Testis (tissue), 3 donors: ENCODE results near the gene CDH23. TPM values are rescaled to one million over a fixed set of nuclear protein-coding genes. Genes with fewer than 3 reads are reported as not detected.

ENCODE experiments used
- DNase-seq: peaks from one replicate; pipeline ENCODE4 v3.0.0-alpha.2; 2019
- H3K27ac ChIP-seq, 2 donors: fragments of 200-600 bp; sonication (generic); one replicate each; pipeline ENCODE4 v1.5.1; 2019
- H3K27me3 ChIP-seq: fragments of 200-600 bp; sonication (generic); one replicate; pipeline ENCODE4 v1.5.1; 2019
- H3K36me3 ChIP-seq: fragments of 200-600 bp; sonication (generic); one replicate; pipeline ENCODE4 v1.5.1; 2017; ENCODE audit warnings: low read depth; ENCODE audit errors: missing control alignments
- H3K4me1 ChIP-seq: fragments of 200-600 bp; sonication (generic); one replicate; pipeline ENCODE4 v1.5.1; 2019
- H3K4me3 ChIP-seq, 2 donors: fragments of 200-600 bp; sonication (generic); one replicate each; pipeline ENCODE4 v1.5.1; 2017 to 2019
- H3K9me3 ChIP-seq: fragments of 200-600 bp; sonication (generic); one replicate; pipeline ENCODE4 v1.5.1; 2017
- POLR2A ChIP-seq: fragments of 450-650 bp; IDR thresholded peaks from one replicate; pipeline ENCODE4 v1.6.1; 2017; ENCODE audit warnings: antibody characterized with exemption, mild to moderate bottlenecking, moderate library complexity
- WGBS, 2 donors: methylation state at CpG; one replicate each; pipeline ENCODE4 v1.1.5; 2018; 5-methylcytosine and 5-hydroxymethylcytosine counted together
- intact Hi-C: fragments of 100-400 bp; cut with DNase I; formaldehyde crosslinking; loops from one replicate; pipeline ENCODE4 v1.15.1; 2023; ENCODE audit warnings: low total_unique reads
- polyA plus RNA-seq: library from polyadenylated mRNA; stranded (reverse); fragments of 350-450 nt; fragmentation: Illumina TruSeq; extraction: RNeasy Lipid Tissue Mini Kit (QIAGEN cat#74804); gene quantifications from one replicate; pipeline ENCODE4 v1.2.3, GENCODE V29; 2014; ENCODE audit warnings: low read depth, low replicate concordance; ENCODE audit not compliant: insufficient read depth
- total RNA-seq, 2 donors: library from RNA; depleted of rRNA; stranded (reverse); fragments of >200 nt; gene quantifications; one replicate each; pipeline ENCODE4 v1.2.3, GENCODE V29; 2016
- TF ChIP-seq, protein P1 (sequence below), 3 experiments: fragments of 450-650 bp in 2 of 3; fragments of 200-600 bp in 1 of 3; sonication (generic) in 1 of 3; IDR thresholded peaks; one replicate each; pipeline ENCODE4 v1.5.1; 2016 to 2019; ENCODE audit warnings: antibody characterized with exemption in 3 of 3, mild to moderate bottlenecking in 2 of 3, moderate library complexity in 1 of 3

CDH23 gene
- total and polyA plus RNA-seq, 3 donors from 2014 or later, result 29.8 to 125 (median 81.7) TPM

DNA sequence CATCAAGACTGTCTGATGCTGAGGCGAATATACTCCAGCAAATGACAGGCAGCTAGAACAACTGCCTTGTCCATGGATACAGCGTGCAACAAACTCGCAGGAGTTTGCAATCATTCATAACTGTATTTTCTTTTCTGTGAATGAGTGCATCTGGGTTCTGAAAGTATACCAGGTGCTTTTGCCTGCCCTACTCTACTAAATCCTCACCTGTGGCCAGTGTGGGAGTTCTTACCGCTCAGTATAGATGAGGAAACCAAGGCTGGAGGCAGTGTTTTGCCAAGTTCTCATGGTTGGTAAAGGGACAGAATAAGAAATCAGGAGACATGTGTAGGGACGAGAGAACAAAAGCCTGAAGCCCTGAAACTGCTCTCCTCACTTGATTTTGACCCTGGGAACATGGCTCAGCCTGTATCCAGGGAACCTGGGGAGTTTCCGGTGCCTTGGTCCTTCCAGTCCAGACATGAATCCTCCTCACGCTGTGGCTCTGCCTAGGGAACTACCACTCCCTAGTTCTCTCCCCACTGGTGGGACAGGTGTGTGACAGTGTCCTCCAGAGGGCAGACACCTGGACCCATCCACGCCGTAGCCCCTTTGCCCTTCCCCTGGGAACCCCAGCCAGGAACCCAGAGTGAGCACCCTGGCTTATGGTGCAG lies 142.0 kb downstream of the CDH23 start:
- Histone ChIP-seq H3K27me3 (no peaks in the 10 kb centered on the region), H3K4me1 (no peaks in the 10 kb centered on the region), H3K9me3 (no peaks in the 10 kb centered on the region), H3K27ac (no peak overlapping the region), H3K36me3 (no peaks in the 10 kb centered on the region), H3K4me3 (no peak overlapping the region)
- TF ChIP-seq, protein P1, sequence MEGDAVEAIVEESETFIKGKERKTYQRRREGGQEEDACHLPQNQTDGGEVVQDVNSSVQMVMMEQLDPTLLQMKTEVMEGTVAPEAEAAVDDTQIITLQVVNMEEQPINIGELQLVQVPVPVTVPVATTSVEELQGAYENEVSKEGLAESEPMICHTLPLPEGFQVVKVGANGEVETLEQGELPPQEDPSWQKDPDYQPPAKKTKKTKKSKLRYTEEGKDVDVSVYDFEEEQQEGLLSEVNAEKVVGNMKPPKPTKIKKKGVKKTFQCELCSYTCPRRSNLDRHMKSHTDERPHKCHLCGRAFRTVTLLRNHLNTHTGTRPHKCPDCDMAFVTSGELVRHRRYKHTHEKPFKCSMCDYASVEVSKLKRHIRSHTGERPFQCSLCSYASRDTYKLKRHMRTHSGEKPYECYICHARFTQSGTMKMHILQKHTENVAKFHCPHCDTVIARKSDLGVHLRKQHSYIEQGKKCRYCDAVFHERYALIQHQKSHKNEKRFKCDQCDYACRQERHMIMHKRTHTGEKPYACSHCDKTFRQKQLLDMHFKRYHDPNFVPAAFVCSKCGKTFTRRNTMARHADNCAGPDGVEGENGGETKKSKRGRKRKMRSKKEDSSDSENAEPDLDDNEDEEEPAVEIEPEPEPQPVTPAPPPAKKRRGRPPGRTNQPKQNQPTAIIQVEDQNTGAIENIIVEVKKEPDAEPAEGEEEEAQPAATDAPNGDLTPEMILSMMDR (IDR thresholded peaks at IDR 0.05), result no peak
- no peak for TF ChIP-seq POLR2A
- intact Hi-C loops, result no loop called here
- WGBS, 2 donors, result 94% methylated on average over 7 to 9 of the region's 9 CpGs
- DNase-seq, result no peak

DNA sequence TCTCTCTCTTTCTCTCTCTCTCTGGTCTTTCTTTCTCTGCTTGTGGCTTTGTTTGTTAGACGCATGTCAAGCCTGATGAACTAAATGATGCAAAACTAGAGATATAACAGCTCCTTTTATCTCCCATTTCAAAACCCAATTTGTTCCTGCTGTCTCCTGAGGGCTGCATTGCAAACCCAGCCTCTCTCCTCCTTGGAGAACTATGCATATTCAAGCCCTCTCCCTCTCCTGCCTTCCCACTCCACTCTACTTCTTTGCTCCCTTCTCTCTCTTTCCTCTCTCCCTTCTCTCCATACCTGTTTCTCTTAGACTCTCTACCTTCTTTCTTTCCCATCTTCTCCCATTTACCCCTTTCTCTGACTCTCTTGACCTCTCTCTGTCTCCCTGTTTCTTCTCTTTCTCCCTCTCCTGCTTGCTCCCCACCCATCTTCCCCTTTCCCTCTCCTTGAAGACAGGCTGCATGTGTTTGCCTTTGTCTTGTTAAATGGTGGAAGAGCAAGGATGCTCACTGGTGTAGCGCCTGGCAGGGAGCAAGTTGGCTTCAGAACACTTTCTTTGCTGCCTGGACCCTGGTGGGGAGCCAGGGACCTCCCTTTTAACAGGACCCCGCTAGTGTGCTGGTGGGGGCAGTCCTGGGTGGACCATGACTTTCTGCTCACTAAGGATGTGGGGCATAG lies 142.9 kb downstream of the CDH23 start:
- TF ChIP-seq, protein P1 (IDR thresholded peaks at IDR 0.05), result no peak
- TF ChIP-seq POLR2A, result no peak
- Histone ChIP-seq H3K9me3 (no peaks in the 10 kb centered on the region), H3K27me3 (no peaks in the 10 kb centered on the region), H3K27ac (no peak overlapping the region), H3K4me3 (no peak overlapping the region), H3K4me1 (no peaks in the 10 kb centered on the region), H3K36me3 (no peaks in the 10 kb centered on the region)
- intact Hi-C loops, result no loop called here
- no peak for DNase-seq
- 93 to 97% methylated on average over 3 of the region's 3 CpGs for WGBS, 2 donors

DNA sequence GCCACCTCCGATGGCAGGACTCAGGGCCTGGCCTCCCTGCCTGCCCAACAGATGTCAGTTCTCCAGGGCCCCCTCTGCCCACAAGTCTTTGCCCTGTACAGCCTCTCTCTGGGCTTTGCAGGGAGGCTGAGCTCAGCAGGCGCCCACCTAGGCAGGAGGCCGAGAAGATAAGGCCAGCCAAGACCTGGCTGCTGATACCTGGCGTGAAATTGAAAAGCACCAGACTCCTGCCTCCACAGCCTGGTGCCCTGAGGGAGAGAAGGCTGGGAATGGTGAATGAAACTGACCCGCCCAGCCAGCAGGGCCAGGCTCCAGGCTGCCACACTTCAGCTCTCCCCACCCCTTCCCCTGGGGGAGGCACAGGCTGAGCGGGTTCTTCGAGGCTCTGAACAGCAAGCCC lies 145.8 kb downstream of the CDH23 start:
- TF ChIP-seq, protein P1 (IDR thresholded peaks at IDR 0.05), result no peak
- TF ChIP-seq POLR2A, result no peak
- H3K36me3 ChIP-seq, result no peaks in the 10 kb centered on the region
- 88 to 92% methylated on average over 3 to 7 of the region's 7 CpGs for WGBS, 2 donors

DNA sequence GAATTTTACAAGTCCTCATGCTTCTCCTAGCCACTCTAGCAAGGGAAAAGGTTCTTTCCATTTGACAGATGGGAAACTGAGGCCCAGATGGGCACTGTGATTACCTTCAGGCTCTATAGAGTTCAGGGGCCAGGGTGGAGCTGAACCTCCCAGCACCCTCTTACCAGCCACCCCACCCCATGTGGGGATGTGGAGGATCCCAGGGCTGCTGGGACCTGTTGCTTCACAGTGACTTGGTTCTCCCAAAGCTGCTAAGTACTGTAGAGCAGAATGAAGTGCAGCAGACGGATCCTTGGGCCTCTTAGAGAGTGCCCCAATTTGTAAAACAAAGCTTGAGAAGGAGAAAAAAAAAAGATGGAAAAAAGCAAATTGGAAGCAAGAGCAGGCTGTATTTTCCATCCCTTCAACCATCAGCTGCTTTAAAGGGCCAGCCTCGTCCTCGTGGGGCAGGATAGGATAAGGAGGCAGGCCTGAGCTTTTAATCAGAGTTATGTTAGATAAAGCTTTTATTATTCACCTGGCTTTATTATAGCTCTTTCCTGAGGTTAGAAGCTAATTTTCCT lies 147.0 kb downstream of the CDH23 start:
- WGBS, 2 donors, result 55 to 71% methylated on average over 3 of the region's 3 CpGs
- Histone ChIP-seq H3K27me3 (no peaks in the 10 kb centered on the region), H3K9me3 (no peaks in the 10 kb centered on the region), H3K4me3 (no peak overlapping the region), H3K27ac (no peak overlapping the region), H3K36me3 (no peaks in the 10 kb centered on the region), H3K4me1 (peaks cover 4% of the 10 kb centered on the region)
- TF ChIP-seq POLR2A, result no peak
- TF ChIP-seq, protein P1 (IDR thresholded peaks at IDR 0.05), result no peak
- intact Hi-C loops, result no loop called here
- no peak for DNase-seq

More for the DNA sequence above, 145.8 kb downstream of the CDH23 start:
- Histone ChIP-seq H3K9me3 (no peaks in the 10 kb centered on the region), H3K27me3 (no peaks in the 10 kb centered on the region), H3K4me1 (peaks cover 1% of the 10 kb centered on the region), H3K4me3 (no peak overlapping the region), H3K27ac (no peak overlapping the region)
- DNase-seq, result no peak
- intact Hi-C loops, result no loop called here
